Hindlimb muscle (tissue), 1 donor: ENCODE measurements around the gene CIAO1. TPM values are rescaled to one million over a fixed set of nuclear protein-coding genes. Genes with fewer than 3 reads are reported as not detected.
"Not testable (repeated sequence)": the region's sequence is repeated elsewhere in the genome, so short reads cannot be mapped to it uniquely, and the experiment has no call there.

Experiments used
- DNase-seq: peaks from one replicate; pipeline ENCODE4 v3.0.0-alpha.2; 2013
- polyA plus RNA-seq: library from polyadenylated mRNA; unstranded; fragments of 120-200 nt; gene quantifications from one replicate; pipeline ENCODE4 v1.2.1, GENCODE V29; 2013; ENCODE audit not compliant: insufficient read length

The CIAO1 gene
- 43.5 TPM for polyA plus RNA-seq

DNA sequence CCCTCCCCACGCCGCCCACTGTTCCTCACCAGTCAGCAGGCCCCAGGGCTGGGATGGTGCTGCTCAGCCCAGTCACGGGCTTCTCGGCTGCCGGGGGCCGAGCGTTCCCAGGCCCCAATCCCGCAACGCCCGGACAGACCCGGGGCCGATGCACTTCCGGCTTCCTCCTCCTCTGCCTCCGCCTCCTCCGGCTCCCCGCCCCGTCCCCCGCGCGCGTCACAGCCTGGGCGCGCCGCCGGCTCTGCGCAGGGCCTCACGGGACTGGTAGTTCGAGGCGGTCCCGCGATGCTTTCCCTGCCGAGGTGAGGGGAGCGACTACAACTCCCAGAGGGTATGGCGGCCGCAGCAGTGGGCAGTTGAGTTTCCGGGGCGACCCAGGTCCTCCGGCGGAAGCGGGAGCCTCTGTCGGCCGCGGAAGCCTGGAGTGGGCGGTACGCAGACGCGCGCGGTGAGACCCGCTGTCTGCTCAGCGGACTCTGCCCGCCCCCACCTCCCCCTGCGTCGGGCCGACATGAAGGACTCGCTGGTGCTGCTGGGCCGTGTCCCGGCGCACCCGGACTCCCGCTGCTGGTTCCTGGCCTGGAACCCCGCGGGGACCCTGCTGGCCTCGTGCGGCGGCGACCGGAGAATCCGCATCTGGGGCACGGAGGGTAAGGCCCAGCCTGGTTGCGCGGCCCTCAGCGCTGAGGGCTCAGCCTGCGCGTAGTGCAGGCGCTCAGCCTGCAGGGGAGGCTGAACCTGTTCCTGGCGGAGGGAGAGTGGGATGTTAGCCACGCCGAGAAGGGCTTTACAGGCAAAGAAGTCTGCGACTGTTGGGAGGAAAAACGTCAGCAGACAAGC is at the start of gene CIAO1, which contains the start of gene TMEM127:
TSS of gene CIAO1 (plus strand) at position 386 of the 840 bp plus-strand sequence. CDS start at position 512, 126 bp downstream.
TSS of gene TMEM127 (minus strand) at position 158 of the 840 bp plus-strand sequence. CDS start 616 bp downstream, outside the sequence.
- DNase-seq, result peak; percentile 99

GRCh38 chr2:96218508-96219131 is 47.4 kb upstream of the CIAO1 start:
- no peak for DNase-seq

GRCh38 chr2:96219959-96220358 is 46.1 kb upstream of the CIAO1 start:
- not testable (repeated sequence) for DNase-seq

DNA sequence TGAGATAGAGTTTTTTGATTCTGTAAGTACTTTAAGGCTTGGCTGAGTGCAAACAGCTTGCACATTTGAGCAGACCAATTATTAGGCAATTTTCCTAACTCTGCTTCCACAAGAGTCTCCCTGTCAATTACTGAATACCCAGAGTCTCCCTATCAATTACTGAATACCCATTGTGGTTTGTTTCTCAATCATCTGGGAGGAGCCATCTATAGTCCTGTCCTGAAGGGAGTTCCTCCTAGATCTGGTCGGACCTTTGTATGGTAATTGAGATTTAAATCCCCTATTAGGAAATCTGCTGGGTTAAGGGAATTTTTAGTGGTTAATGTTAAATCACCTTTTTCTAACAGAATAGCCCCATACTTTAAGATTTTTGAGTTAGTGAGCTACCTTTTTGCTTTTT is 44.9 kb upstream of the CIAO1 start:
- not testable (repeated sequence) for DNase-seq

DNA sequence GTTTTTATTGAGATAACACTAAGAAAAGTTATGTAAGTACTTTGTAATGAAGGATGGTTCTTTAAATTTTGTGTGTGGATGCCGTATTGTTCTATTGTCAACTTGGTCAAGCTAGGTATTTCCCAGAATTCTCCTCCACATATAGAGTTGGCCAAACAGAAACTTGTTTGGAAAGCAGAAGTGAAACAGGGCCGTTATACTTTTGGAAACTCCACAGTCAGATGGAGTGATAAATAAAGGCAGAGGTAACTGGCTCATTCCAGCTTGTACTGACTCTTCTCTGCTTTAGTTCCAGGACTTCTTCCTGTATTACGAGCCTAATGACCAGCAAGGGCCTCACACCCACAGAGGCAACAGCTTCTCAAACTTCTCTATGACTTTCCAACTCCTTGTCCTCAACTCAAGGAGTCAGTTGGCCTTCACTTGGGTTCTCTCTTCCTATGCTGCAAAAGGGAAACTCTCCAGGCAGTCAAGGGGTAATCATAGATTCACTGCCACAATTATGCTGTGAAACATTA is 41.0 kb upstream of the CIAO1 start:
- no peak for DNase-seq

DNA sequence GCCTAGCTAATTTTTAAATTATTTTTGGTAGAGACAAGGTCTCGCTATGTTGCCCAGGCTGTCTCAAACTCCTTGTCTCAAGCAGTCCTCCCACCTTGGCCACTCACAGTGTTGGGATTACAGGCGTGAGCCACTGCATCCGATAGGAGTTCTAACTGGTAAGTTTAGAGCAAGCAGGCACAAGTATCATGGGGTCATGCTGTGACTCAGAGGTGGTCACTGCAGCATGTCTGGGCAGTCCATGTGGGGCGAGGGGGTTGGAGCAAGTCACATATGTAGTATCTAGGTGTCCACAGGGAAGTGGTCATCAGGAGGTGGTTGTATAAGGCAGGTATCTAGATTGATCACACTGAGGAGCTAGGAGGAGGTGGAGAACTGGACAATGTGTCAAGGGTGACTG is 34.7 kb upstream of the CIAO1 start:
- DNase-seq, result no peak

DNA sequence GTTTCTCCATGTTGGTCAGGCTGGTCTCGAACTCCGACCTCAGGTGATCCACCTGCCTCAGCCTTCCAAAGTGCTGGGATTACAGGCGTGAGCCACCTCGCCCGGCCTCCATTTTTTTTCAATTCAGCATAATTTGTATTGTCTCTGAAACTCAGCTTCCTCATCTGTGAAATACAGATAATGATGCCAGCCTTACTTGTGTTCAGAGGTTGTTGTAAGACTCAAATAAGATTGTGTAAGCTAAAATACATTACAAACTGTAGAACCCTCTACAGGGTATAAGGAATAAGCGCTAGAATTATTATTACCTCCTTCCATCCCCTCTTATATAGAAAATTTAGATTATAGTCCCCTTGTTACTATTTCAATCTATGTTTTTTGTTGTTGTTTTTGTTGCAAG is 32.6 kb upstream of the CIAO1 start:
- DNase-seq, result no peak

DNA sequence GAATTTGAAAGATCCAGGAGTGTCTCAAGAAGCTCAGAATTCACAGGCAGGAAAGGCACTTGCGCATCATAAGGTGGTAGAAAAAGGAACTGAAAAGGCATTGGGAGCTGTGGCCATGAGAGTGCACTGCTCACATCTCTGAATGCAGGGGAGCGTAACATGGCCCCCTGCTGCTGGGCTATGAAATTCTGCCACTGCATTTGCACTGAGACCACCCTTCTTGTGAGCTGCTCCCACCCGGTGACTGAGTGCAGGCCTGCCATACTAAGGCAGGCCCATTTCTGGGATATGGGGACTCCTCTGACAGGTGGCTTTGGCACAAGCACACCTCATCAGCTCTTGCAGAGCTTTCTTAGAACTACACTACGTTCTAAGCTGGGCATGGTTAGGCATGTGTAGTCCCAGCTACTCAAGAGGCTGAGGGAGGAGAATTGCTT is 32.1 kb upstream of the CIAO1 start:
- no peak for DNase-seq

DNA sequence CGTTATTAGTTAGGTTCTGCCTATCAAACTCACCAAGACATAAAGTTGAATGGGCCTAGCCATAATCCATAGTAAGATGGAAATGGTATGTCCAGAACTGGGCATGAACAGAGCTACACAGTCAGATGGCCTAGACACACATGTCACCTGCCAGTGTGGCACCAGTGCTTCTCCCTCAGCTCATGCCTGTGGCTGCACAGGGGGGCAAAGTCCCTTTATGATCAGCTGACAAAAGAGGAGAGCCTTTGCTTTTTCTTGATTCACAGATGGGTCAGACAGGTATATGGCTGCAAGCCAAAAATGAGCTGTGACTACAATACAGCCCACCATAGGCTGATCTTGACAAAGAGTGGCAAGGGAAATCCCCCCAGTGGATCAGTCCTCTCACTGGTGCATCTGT is 29.1 kb upstream of the CIAO1 start:
- DNase-seq, result no peak

DNA sequence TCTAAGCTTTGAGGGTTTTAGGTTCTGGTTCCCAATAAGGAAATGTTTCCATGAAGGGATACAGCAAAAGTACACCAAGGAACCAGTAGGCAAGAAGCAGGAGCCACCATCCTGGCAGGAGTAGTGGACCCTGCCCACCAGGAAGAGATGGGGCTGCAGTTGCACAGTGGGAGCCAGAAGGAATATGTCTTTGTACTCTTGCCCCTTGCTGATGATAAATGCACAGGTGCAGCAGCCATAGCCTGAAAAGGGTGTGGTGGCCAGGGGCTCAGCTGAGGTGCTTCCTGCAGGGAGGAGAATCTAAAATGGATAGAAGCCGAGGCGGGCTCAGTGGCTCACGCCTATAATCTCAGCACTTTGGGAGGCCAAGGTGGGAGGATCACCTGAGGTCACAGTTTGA is 27.8 kb upstream of the CIAO1 start:
- DNase-seq, result no peak

GRCh38 chr2:96239091-96239490 is 26.9 kb upstream of the CIAO1 start:
- no peak for DNase-seq

DNA sequence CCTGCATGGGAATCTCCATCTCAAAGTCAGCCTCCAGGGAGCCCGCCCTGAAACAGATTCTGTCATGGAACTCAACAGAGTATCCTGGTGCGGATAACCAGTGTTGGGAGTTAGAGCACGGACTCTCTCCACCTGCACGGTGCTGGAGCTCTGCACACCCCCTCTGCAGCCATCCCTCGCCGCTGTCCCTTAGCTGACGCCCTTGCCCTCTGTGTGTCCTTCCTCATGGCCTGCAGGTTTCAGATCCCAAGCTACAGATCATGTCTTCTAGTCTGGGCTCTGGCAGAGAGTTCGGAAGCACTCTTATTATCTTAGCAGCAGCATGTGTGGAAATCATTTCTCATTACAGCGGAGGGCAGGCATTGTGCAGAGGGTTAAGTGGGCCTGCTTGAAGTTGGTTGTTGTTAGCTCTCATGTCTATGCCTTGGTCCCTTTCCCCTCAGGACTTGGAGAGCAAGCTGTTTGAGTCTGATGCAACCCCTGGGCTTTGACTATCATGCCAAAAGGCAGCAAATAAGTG is 26.2 kb upstream of the CIAO1 start:
- no peak for DNase-seq

- DNase-seq, result no peak
Observed at GRCh38 chr2:96240341-96241038, 25.5 kb upstream of the CIAO1 start.

DNA sequence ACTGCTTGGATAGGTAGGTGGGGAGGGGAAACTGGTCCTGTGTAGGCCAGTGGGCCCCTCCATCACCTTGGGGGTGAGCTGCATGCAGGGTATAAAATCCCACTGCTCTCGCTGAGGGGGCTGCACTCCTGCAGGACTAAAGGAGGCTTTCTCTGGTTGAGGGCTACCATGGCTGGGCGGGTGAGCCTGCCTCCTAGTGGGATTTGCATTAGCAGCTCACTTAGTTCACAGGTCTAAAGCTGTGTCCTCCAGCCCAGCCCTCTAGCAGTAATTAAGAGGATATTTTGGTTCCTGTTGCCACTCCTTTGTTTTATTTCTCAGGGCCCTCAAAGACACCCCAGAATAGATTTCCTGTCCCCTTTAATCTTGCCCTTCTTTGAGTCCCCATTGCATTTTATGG is 24.8 kb upstream of the CIAO1 start:
- no peak for DNase-seq

GRCh38 chr2:96241900-96242611 is 24.0 kb upstream of the CIAO1 start:
- no peak for DNase-seq

DNA sequence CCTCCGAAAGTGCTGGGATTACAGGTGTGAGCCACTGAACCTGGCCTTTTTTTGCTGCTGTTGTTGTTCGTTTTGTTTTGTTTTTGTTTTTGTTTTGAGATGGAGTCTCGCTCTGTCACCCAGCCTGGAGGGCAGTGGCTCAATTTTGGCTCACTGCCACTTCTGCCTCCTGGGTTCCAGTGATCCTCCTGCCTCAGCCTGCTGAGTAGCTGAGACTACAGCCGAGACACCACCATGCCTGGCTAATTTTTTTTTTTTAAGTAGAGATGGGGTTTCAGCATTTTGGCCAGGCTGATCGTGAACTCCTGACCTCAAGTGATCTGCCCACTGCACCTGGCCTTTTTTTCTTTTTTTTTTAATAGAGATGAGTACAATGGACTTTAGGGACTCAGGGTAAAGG is 22.2 kb upstream of the CIAO1 start:
- DNase-seq, result no peak

DNA sequence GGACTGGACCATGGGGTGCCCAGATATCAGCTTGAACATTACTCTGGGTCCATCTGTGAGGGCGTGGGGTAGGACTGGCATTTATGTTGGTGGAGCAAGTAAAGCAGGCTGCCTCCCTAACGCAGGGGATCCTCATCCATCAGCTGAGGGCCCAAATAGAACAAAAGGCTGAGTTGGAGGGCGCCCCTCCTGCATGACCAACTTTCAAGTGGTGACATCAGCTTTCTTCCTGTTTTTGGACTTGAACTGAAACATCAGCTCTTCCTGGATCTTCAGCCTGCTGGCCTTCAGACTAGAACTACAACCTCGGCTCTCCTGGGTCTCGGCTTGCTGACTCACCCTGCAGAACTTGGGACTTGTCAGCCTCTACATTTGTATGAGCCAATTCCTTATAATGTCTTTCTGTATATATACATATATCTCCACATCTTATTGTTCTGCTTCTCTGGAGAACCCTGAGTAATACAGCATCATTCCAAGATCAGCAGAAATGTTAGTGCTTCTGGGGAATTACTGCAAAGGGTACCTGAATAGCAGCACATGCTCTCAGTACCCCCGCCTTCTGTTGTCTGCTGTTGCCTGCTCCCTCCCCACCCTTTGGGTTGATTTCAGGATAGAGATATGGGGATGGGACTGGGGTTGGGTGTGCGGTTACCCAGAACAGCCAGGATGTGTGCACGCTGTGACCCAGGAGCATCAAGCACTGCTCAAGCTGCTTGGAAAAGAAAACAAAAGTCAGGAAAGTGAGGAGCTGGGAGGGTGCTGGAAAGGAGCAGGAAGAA is 20.2 kb upstream of the CIAO1 start:
- no peak for DNase-seq

DNA sequence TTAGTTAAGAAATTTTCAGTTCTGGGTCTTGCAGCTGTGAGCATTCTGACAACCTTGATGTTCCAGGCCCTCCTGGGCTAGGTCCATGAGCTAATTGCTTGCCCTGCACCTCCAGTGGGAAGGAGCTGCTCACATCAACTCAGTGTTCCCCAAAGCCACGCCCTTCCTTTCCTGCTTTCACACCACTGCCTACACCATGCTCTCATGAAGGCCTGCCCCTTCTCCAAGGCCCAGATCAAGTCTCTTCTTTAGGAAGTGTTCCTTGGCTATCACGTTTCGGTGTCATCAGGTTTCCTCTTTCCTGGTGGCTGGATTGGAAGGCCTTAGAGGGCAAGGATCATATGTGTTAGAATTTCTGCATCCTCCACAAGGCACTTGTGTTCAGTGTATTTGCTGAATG is 19.0 kb upstream of the CIAO1 start:
- no peak for DNase-seq

DNA sequence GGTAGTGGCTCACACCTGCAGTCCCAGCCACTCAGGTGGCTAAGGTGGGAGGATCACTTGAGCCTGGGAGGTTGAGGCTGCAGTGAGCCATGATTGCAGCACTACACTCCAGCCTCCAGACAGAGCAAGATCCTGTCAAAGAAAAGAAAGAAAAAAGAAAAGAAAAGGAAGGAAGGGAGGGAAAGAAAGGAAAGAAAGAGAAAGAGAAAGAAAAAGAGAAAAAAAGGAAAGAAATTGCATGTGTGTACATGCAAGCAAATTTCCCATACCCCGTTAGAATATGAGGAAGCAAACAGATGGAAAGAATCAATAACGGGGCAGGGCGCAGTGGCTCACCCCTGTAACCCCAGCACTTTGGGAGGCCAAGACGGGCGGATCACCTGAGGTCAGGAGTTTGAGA is 18.1 kb upstream of the CIAO1 start:
- DNase-seq, result no peak

- no peak for DNase-seq
Observed at GRCh38 chr2:96248624-96249023, 17.4 kb upstream of the CIAO1 start.

DNA sequence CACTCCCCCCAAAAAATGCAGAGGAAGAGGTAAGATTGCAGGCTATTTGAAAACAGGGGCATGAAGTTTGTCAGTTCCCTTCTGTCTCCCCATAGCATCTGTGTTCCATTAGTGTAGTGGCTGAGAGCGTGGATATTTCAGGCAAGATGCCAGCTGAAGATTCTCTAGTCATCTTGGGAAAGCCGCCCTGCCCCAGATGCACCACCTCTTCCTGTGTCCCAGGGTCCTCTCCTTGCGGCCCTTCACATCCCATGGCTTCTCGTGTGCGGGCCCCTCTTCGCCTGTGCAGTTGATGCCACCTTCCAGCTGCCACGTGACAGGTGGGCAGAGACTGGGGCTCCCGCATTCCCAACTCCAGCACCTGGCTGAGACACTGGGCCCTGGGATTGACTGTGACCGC is 16.4 kb upstream of the CIAO1 start:
- peak; percentile 63 for DNase-seq
